Measurements from ENCODE around the gene KCNT1. TPM values are rescaled to one million over a fixed set of nuclear protein-coding genes. Genes with fewer than 3 reads are reported as not detected.

KCNT1 gene
- total RNA-seq, 1 experiment from 2014 or later: 0.68 TPM

GRCh38 chr9:135701067-135701958 lies 672 bp upstream of the KCNT1 start:
- H3K36me3 Mint-ChIP-seq (ENCODE audit: insufficient read depth in 1 of 3, low read depth in 3 of 3): no peaks in the 10 kb centered on the region
- H3K27ac Mint-ChIP-seq: no peak overlapping the region
- H2BK120ac ChIP-seq (ENCODE audit: low read depth, low read length, poor library complexity, severe bottlenecking): no peak overlapping the region
- no peak overlapping the region for H2BK15ac ChIP-seq (ENCODE audit: low read depth, low read length)
- no peak overlapping the region for H3K9ac ChIP-seq (ENCODE audit: extremely low read depth, insufficient read length, low read length)
- H2BK12ac ChIP-seq (ENCODE audit: insufficient read length, low read depth, low read length): no peak overlapping the region
- H3K79me1 ChIP-seq (ENCODE audit: insufficient read depth, low read depth, low read length, poor library complexity, severe bottlenecking): no peaks in the 10 kb centered on the region
- no peak overlapping the region for H2BK20ac ChIP-seq (ENCODE audit: low read depth, low read length, poor library complexity, severe bottlenecking)
- peaks cover 17% of the 10 kb centered on the region for H3K27me3 Mint-ChIP-seq (ENCODE audit: low read depth)
- H3K14ac ChIP-seq (ENCODE audit: insufficient read depth, low read length): no peak overlapping the region
- H3T11ph ChIP-seq (ENCODE audit: low read length): no peak overlapping the region
- H3K4me1 Mint-ChIP-seq: peaks cover 2 to 4% of the 10 kb centered on the region in 2 experiments; a peak in 3 of 4 replicates
- TF ChIP-seq CTCF (conservative IDR thresholded peaks at IDR 0.05): no peak
- no peaks in the 10 kb centered on the region for H3K9me3 ChIP-seq (ENCODE audit: control insufficient read depth, low read depth, low read length)
- H3K4me3 Mint-ChIP-seq: peak overlapping the region; percentile 14 to 19; a peak in 1 of 5 replicates
- H2AFZ ChIP-seq (ENCODE audit: low read length): no peak overlapping the region
- no peak overlapping the region for H4K5ac ChIP-seq (ENCODE audit: insufficient read length, low read depth, low read length)
- no peak overlapping the region for H3K23ac ChIP-seq (ENCODE audit: insufficient read length, low read depth, low read length)
- no peak overlapping the region for H4K91ac ChIP-seq (ENCODE audit: insufficient read length, low read depth, low read length)
- no peaks in the 10 kb centered on the region for H4K20me1 ChIP-seq (ENCODE audit: control insufficient read depth, insufficient read depth, insufficient read length)
- no peaks in the 10 kb centered on the region for H3K4me1 ChIP-seq (ENCODE audit: insufficient read depth, low read length)
- H3K56ac ChIP-seq (ENCODE audit: insufficient read length, low read depth, low read length): no peak overlapping the region
- H3K27ac ChIP-seq (ENCODE audit: insufficient read length, low read depth, low read length): no peak overlapping the region
- no peak overlapping the region for H2AK5ac ChIP-seq (ENCODE audit: insufficient read length, low read length)
- H3K4ac ChIP-seq (ENCODE audit: low read depth, low read length): no peak overlapping the region
- peak; percentile 49 for DNase-seq
- no peaks in the 10 kb centered on the region for H3K79me2 ChIP-seq (ENCODE audit: insufficient read depth, low read length)
- H3K4me2 ChIP-seq (ENCODE audit: insufficient read depth, insufficient read length, low read length): peak overlapping the region; percentile 42
- no CpG with 5 or more reads among the region's 40 CpGs for WGBS (ENCODE audit: extremely low coverage, insufficient read length, low lambda C conversion rate)
- no peaks in the 10 kb centered on the region for H3K9me3 Mint-ChIP-seq
- no peak overlapping the region for H2BK5ac ChIP-seq (ENCODE audit: insufficient read length, low read length)
- no peaks in the 10 kb centered on the region for H3K23me2 ChIP-seq (ENCODE audit: insufficient read length, low read depth, low read length, poor library complexity, severe bottlenecking)
- H3K27me3 ChIP-seq (ENCODE audit: insufficient read depth, low read length): no peaks in the 10 kb centered on the region; the same call in 1 of the 2 replicates
- no peak overlapping the region for H4K8ac ChIP-seq (replicated peaks; ENCODE audit: insufficient read length, low read depth, low read length)
- H3K18ac ChIP-seq (ENCODE audit: insufficient read length, low read depth, low read length): no peak overlapping the region
